ENCODE results near the gene XPNPEP1. TPM values are rescaled to one million over a fixed set of nuclear protein-coding genes. Genes with fewer than 3 reads are reported as not detected.
A peak's percentile ranks its signal among the peaks of the same experiment; 100 is the strongest.
"Not testable (repeated sequence)": the region's sequence is repeated elsewhere in the genome, so short reads cannot be mapped to it uniquely, and the experiment has no call there.

The XPNPEP1 gene
- total RNA-seq, 4 donors from 2014 or later = 108 to 298 (median 127) TPM

DNA sequence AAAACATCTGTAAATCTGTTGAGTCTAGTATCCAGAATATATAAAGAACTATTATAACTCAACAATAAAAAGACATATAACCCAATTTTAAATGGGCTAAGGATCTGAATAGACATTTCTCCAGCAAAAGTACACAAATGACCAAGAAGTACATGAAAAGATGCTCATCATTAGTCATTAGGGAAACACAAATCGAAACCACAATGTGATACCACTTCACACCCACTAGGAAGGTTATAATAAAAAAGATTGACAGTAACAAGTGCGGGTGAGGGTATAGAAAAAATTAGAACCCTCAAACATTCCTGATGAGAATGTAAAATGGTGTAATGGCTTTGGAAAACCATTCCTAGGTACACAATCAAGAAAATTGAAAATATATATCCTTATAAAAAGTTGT is 4.1 kb downstream of the XPNPEP1 start:
- no peak overlapping the region for H3K4me3 ChIP-seq
- no peak for TF ChIP-seq POLR2AphosphoS5 (IDR thresholded peaks at IDR 0.05)
- no peak for TF ChIP-seq POLR2A (IDR thresholded peaks at IDR 0.05)
- TF ChIP-seq, protein P1, sequence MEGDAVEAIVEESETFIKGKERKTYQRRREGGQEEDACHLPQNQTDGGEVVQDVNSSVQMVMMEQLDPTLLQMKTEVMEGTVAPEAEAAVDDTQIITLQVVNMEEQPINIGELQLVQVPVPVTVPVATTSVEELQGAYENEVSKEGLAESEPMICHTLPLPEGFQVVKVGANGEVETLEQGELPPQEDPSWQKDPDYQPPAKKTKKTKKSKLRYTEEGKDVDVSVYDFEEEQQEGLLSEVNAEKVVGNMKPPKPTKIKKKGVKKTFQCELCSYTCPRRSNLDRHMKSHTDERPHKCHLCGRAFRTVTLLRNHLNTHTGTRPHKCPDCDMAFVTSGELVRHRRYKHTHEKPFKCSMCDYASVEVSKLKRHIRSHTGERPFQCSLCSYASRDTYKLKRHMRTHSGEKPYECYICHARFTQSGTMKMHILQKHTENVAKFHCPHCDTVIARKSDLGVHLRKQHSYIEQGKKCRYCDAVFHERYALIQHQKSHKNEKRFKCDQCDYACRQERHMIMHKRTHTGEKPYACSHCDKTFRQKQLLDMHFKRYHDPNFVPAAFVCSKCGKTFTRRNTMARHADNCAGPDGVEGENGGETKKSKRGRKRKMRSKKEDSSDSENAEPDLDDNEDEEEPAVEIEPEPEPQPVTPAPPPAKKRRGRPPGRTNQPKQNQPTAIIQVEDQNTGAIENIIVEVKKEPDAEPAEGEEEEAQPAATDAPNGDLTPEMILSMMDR (IDR thresholded peaks at IDR 0.05) = no peak
- no peak for TF ChIP-seq EP300 (IDR thresholded peaks at IDR 0.05; ENCODE audit: low read depth)
- H3K36me3 ChIP-seq = no peaks in the 10 kb centered on the region
- intact Hi-C loops (cut with DNase I; ENCODE audit: low total_unique reads) = no loop called here
- no peak for DNase-seq
- no peak overlapping the region for H3K27ac ChIP-seq
- peaks cover 5 to 67% (median 41%) of the 10 kb centered on the region in 4 donors for H3K4me1 ChIP-seq
- in situ Hi-C loops (cut with MboI; ENCODE audit: low pct_ligation_motif_present in 1 of 4, low pct_unique_long_range_greater_than_20kb in 1 of 4, low sequenced_read_pairs in 3 of 4) = no loop called here
- 76 to 83% methylated on average over 2 of the region's 2 CpGs for WGBS, 2 donors (ENCODE audit: low coverage in 1 of 2)
- no peaks in the 10 kb centered on the region for H3K9me3 ChIP-seq
- H3K27me3 ChIP-seq = no peaks in the 10 kb centered on the region

DNA sequence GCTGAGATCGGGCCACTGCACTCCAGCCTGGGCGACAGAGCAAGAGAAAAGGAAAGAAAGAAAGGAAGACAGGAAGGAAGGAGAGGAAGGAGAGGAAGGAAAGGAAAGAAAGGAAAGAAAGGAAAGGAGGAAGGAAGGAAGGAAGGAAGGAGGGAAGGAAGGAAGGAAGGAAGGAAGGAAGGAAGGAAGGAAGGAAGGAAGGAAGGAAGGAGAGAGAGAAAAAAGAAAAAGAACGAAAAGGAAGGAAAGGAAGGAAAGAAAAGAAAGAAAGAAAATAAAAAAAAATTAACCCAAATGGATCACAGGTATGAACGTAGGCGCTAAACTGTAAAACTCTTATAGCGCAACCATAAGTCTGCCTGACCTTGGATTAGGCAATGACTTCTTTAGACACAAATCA is 4.6 kb downstream of the XPNPEP1 start:
- WGBS, 2 donors (ENCODE audit: low coverage in 1 of 2) = 88 to 94% methylated on average over 6 of the region's 6 CpGs
- H3K4me3 ChIP-seq; H3K36me3 ChIP-seq; intact Hi-C loops (cut with DNase I; ENCODE audit: low total_unique reads); H3K27me3 ChIP-seq; H3K9me3 ChIP-seq; DNase-seq; in situ Hi-C loops (cut with MboI; ENCODE audit: low pct_ligation_motif_present in 1 of 4, low pct_unique_long_range_greater_than_20kb in 1 of 4, low sequenced_read_pairs in 3 of 4): not testable (repeated sequence)
- H3K4me1 ChIP-seq = peaks cover 5 to 69% (median 40%) of the 10 kb centered on the region in 4 donors
- H3K27ac ChIP-seq = peak overlapping the region in 1 of 4 donors; percentile 15

GRCh38 chr10:109915566-109915965 is 7.7 kb downstream of the XPNPEP1 start:
- no peak for TF ChIP-seq EP300 (IDR thresholded peaks at IDR 0.05; ENCODE audit: low read depth)
- TF ChIP-seq, protein P1 (IDR thresholded peaks at IDR 0.05) = no peak
- TF ChIP-seq POLR2AphosphoS5 (IDR thresholded peaks at IDR 0.05) = no peak
- TF ChIP-seq POLR2A (IDR thresholded peaks at IDR 0.05) = no peak
- no peak for DNase-seq
- Histone ChIP-seq H3K9me3 (no peaks in the 10 kb centered on the region), H3K27ac (peak overlapping the region; percentile 63 to 80 (median 73)), H3K36me3 (no peaks in the 10 kb centered on the region), H3K4me1 (peaks cover 17 to 72% (median 43%) of the 10 kb centered on the region in 4 donors), H3K4me3 (no peak overlapping the region), H3K27me3 (no peaks in the 10 kb centered on the region)
- 59 to 68% methylated on average over 2 of the region's 2 CpGs for WGBS, 2 donors (ENCODE audit: low coverage in 1 of 2)
- intact Hi-C loops (cut with DNase I; ENCODE audit: low total_unique reads) = no loop called here
- in situ Hi-C loops (cut with MboI; ENCODE audit: low pct_ligation_motif_present in 1 of 4, low pct_unique_long_range_greater_than_20kb in 1 of 4, low sequenced_read_pairs in 3 of 4) = no loop called here

- in situ Hi-C loops (cut with MboI; ENCODE audit: low pct_ligation_motif_present in 1 of 4, low pct_unique_long_range_greater_than_20kb in 1 of 4, low sequenced_read_pairs in 3 of 4) (no loop called here), intact Hi-C loops (cut with DNase I; ENCODE audit: low total_unique reads) (no loop called here)
- WGBS, 2 donors (ENCODE audit: low coverage in 1 of 2) = 19% methylated on average over 3 of the region's 3 CpGs; no CpG with 5 or more reads in 1 of the 2 donors
- Histone ChIP-seq H3K27me3 (no peaks in the 10 kb centered on the region), H3K4me3 (no peak overlapping the region), H3K36me3 (no peaks in the 10 kb centered on the region), H3K27ac (peak overlapping the region; percentile 63 to 80 (median 73)), H3K9me3 (no peaks in the 10 kb centered on the region), H3K4me1 (peaks cover 17 to 69% (median 41%) of the 10 kb centered on the region in 4 donors)
- TF ChIP-seq POLR2A (IDR thresholded peaks at IDR 0.05) (no peak), POLR2AphosphoS5 (IDR thresholded peaks at IDR 0.05) (peak in 2 of 3 donors; percentile 42 to 56)
- TF ChIP-seq, protein P1 (IDR thresholded peaks at IDR 0.05) = no peak
- peak; percentile 54 for DNase-seq
These were observed 8.3 kb downstream of the XPNPEP1 start for GRCh38 chr10:109914966-109915365.

DNA sequence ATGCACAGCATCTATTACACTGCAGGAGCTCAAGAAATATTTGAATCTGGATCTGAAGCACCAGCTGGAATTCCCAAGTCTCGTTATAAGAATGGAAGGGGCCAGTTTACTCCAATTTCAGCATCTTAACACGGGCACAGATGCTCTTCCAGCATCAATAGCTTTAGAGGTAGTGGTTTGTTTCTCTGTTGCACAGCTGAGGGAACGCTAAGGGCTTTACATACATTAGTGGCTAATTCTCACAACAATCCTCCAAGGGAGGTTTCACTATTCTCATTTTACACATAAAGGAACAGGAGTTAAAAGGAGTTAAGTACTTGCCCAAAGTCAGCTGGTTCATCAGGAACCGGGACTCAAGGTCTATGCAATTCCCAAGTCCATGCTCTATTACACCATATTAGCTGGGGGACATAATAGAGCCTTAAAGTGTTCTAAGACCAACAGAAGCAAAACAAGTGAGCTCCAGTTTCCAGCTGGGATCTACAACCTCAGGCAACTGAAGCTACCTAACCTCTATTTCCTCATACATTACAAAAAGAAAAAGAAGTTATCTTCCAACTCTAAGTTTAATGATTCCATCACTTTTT is 9.9 kb downstream of the XPNPEP1 start:
- TF ChIP-seq EP300 (IDR thresholded peaks at IDR 0.05; ENCODE audit: low read depth) = no peak
- TF ChIP-seq POLR2A (IDR thresholded peaks at IDR 0.05) = no peak
- TF ChIP-seq, protein P1 (IDR thresholded peaks at IDR 0.05) = no peak
- TF ChIP-seq POLR2AphosphoS5 (IDR thresholded peaks at IDR 0.05) = no peak
- Histone ChIP-seq H3K36me3 (no peaks in the 10 kb centered on the region), H3K4me1 (peaks cover 17 to 64% (median 41%) of the 10 kb centered on the region in 4 donors), H3K4me3 (no peak overlapping the region), H3K27me3 (no peaks in the 10 kb centered on the region), H3K9me3 (no peaks in the 10 kb centered on the region), H3K27ac (peak overlapping the region; percentile 61 to 80 (median 74))
- DNase-seq = no peak
- in situ Hi-C loops (cut with MboI; ENCODE audit: low pct_ligation_motif_present in 1 of 4, low pct_unique_long_range_greater_than_20kb in 1 of 4, low sequenced_read_pairs in 3 of 4) = no loop called here
- 75 to 86% methylated on average over 2 to 4 of the region's 4 CpGs for WGBS, 2 donors (ENCODE audit: low coverage in 1 of 2)
- intact Hi-C loops (cut with DNase I; ENCODE audit: low total_unique reads) = no loop called here

Measured in transverse colon (tissue), 4 donors.